Measurements from ENCODE around the gene CCDC81.
"Not testable (repeated sequence)": the region's sequence is repeated elsewhere in the genome, so short reads cannot be mapped to it uniquely, and the experiment has no call there.

The CCDC81 gene

GRCh38 chr11:86346513-86346912 is 28.2 kb upstream of the CCDC81 start:
- H3K27me3 ChIP-seq (ENCODE audit: low read depth, low read length), result no peaks in the 10 kb centered on the region
- no peak overlapping the region for H3K9ac ChIP-seq (ENCODE audit: low read length)
- H3K4me3 ChIP-seq (ENCODE audit: low read length), result no peak overlapping the region
- H2AFZ ChIP-seq (ENCODE audit: low read depth, low read length), result no peak overlapping the region
- H3K27ac ChIP-seq (ENCODE audit: low read length), result no peak overlapping the region
- no peaks in the 10 kb centered on the region for H3K4me1 ChIP-seq (ENCODE audit: low read length)
- H4K20me1 ChIP-seq (ENCODE audit: insufficient read depth, low read length), result no peaks in the 10 kb centered on the region
- peaks cover 9% of the 10 kb centered on the region for H3K36me3 ChIP-seq (replicated peaks; ENCODE audit: low read depth, low read length)
- TF ChIP-seq EZH2phosphoT487 (IDR thresholded peaks at IDR 0.05; ENCODE audit: low read depth) (no peak), CTCF (IDR thresholded peaks at IDR 0.05; ENCODE audit: low read depth, low read length) (no peak)
- H3K4me2 ChIP-seq (ENCODE audit: low read length), result no peak overlapping the region
- no peaks in the 10 kb centered on the region for H3K9me3 ChIP-seq (ENCODE audit: insufficient read depth, low read length)
- no peaks in the 10 kb centered on the region for H3K79me2 ChIP-seq (ENCODE audit: low read length)

- H3K9me3 ChIP-seq (ENCODE audit: insufficient read depth, low read length), result no peaks in the 10 kb centered on the region
- H3K4me2 ChIP-seq (ENCODE audit: low read length), result no peak overlapping the region
- no peaks in the 10 kb centered on the region for H3K36me3 ChIP-seq (replicated peaks; ENCODE audit: low read depth, low read length)
- H3K9ac ChIP-seq (ENCODE audit: low read length), result no peak overlapping the region
- no peaks in the 10 kb centered on the region for H4K20me1 ChIP-seq (ENCODE audit: insufficient read depth, low read length)
- TF ChIP-seq EZH2phosphoT487 (IDR thresholded peaks at IDR 0.05; ENCODE audit: low read depth) (no peak), CTCF (IDR thresholded peaks at IDR 0.05; ENCODE audit: low read depth, low read length) (no peak)
- H3K4me1 ChIP-seq (ENCODE audit: low read length), result no peaks in the 10 kb centered on the region
- no peak overlapping the region for H3K4me3 ChIP-seq (ENCODE audit: low read length)
- H3K79me2 ChIP-seq (ENCODE audit: low read length), result no peaks in the 10 kb centered on the region
- no peak overlapping the region for H2AFZ ChIP-seq (ENCODE audit: low read depth, low read length)
- H3K27ac ChIP-seq (ENCODE audit: low read length), result no peak overlapping the region
- no peaks in the 10 kb centered on the region for H3K27me3 ChIP-seq (ENCODE audit: low read depth, low read length)
Observed at GRCh38 chr11:86355256-86355655, 19.4 kb upstream of the CCDC81 start.

- not testable (repeated sequence) for H4K20me1 ChIP-seq (ENCODE audit: insufficient read depth, low read length); H2AFZ ChIP-seq (ENCODE audit: low read depth, low read length); H3K9ac ChIP-seq (ENCODE audit: low read length); H3K27me3 ChIP-seq (ENCODE audit: low read depth, low read length); H3K9me3 ChIP-seq (ENCODE audit: insufficient read depth, low read length); H3K36me3 ChIP-seq (replicated peaks; ENCODE audit: low read depth, low read length); H3K27ac ChIP-seq (ENCODE audit: low read length); H3K4me3 ChIP-seq (ENCODE audit: low read length); H3K4me1 ChIP-seq (ENCODE audit: low read length); H3K79me2 ChIP-seq (ENCODE audit: low read length); H3K4me2 ChIP-seq (ENCODE audit: low read length)
Observed at GRCh38 chr11:86357412-86357811, 17.3 kb upstream of the CCDC81 start.

DNA sequence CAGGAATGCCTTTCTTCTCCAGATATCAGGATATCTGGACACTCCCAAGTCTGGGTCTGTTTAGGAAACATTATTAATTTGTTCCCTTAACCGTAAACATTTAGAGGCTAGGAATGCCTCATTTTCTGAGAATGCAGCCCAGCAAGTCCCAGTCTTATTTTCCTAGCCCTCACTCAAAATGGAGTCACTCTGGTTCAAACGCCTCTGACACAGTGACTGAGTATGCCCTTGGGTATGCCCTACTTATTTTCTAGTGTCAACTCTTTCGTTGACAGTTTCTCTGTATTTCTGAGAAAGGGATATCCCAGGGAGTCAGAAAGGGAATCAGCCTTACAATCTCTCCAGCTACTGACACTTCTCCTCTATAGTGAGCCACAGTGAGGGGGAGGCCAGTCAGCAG is 16.0 kb upstream of the CCDC81 start:
- Histone ChIP-seq H3K36me3 (replicated peaks; ENCODE audit: low read depth, low read length) (no peaks in the 10 kb centered on the region), H3K4me2 (ENCODE audit: low read length) (no peak overlapping the region), H3K4me3 (ENCODE audit: low read length) (no peak overlapping the region), H3K4me1 (ENCODE audit: low read length) (no peaks in the 10 kb centered on the region), H4K20me1 (ENCODE audit: insufficient read depth, low read length) (no peaks in the 10 kb centered on the region), H3K9ac (ENCODE audit: low read length) (no peak overlapping the region), H2AFZ (ENCODE audit: low read depth, low read length) (no peak overlapping the region), H3K79me2 (ENCODE audit: low read length) (no peaks in the 10 kb centered on the region), H3K27ac (ENCODE audit: low read length) (no peak overlapping the region), H3K27me3 (ENCODE audit: low read depth, low read length) (no peaks in the 10 kb centered on the region), H3K9me3 (ENCODE audit: insufficient read depth, low read length) (no peaks in the 10 kb centered on the region)
- TF ChIP-seq EZH2phosphoT487 (IDR thresholded peaks at IDR 0.05; ENCODE audit: low read depth) (no peak), CTCF (IDR thresholded peaks at IDR 0.05; ENCODE audit: low read depth, low read length) (no peak)

Data from OCI-LY3 (cell line).